GM21526 (cell line): Measurements from ENCODE around the gene PGAP3.

Experiments
- ATAC-seq: cut with Tn5 transposase; IDR thresholded peaks from one replicate; pipeline ENCODE4 v1.9.1; 2021; ENCODE audit warnings: moderate library complexity; ENCODE audit not compliant: unreplicated experiment, low FRiP score

Gene PGAP3

GRCh38 chr17:39673335-39674081 lies 14.3 kb downstream of the PGAP3 start:
- no peak for ATAC-seq

GRCh38 chr17:39672522-39673334 lies 15.1 kb downstream of the PGAP3 start:
- no peak for ATAC-seq

GRCh38 chr17:39671651-39672521 lies 16.0 kb downstream of the PGAP3 start:
- no peak for ATAC-seq

GRCh38 chr17:39670746-39671145 lies 17.1 kb downstream of the PGAP3 start:
- ATAC-seq: no peak

- no peak for ATAC-seq
Observed at GRCh38 chr17:39669897-39670735, 17.7 kb downstream of the PGAP3 start.

GRCh38 chr17:39667945-39668924 lies 19.6 kb downstream of the PGAP3 start, which contains the start of gene PNMT:
PNMT (plus strand) TSS chr17:39668453; CDS start chr17:39668476, 23 bp downstream.
- ATAC-seq: no peak

GRCh38 chr17:39667262-39667944 lies 20.5 kb downstream of the PGAP3 start:
- no peak for ATAC-seq

GRCh38 chr17:39666601-39667261 lies 21.1 kb downstream of the PGAP3 start:
- no peak for ATAC-seq

GRCh38 chr17:39666231-39666600 lies 21.6 kb downstream of the PGAP3 start:
- no peak for ATAC-seq

- ATAC-seq: no peak
Observed at GRCh38 chr17:39665642-39666224, 22.1 kb downstream of the PGAP3 start.

GRCh38 chr17:39664581-39665561 lies 23.0 kb downstream of the PGAP3 start, which contains the start of gene TCAP:
TCAP (plus strand) TSS chr17:39665349; CDS start chr17:39665360, 11 bp downstream.
- ATAC-seq: no peak

- ATAC-seq: no peak
Observed at GRCh38 chr17:39663688-39664580, 23.9 kb downstream of the PGAP3 start.

- no peak for ATAC-seq
Observed at GRCh38 chr17:39663340-39663687, 24.5 kb downstream of the PGAP3 start.

- no peak for ATAC-seq
Observed at GRCh38 chr17:39662551-39663339, 25.1 kb downstream of the PGAP3 start.
